Skeletal muscle tissue (tissue), 4 donors: Measurements from ENCODE around the gene CYP11A1. TPM values are rescaled to one million over a fixed set of nuclear protein-coding genes. Genes with fewer than 3 reads are reported as not detected.

Experiments
- H3K27ac ChIP-seq: one replicate; pipeline ENCODE4 v1.7.0; 2013; ENCODE audit warnings: mild to moderate bottlenecking, low read depth, low read length, inconsistent platforms
- H3K27me3 ChIP-seq, 3 donors: one replicate each; pipeline ENCODE4 v1.7.0; 2013; ENCODE audit warnings: low read length in 3 of 3; ENCODE audit not compliant: control insufficient read depth in 3 of 3, insufficient read depth in 3 of 3
- H3K36me3 ChIP-seq, 3 donors: one replicate each; pipeline ENCODE4 v1.7.0; 2013; ENCODE audit warnings: low read length in 3 of 3; ENCODE audit not compliant: control insufficient read depth in 3 of 3, insufficient read depth in 3 of 3
- H3K4me1 ChIP-seq, 3 donors: one replicate each; pipeline ENCODE4 v1.7.0; 2013; ENCODE audit warnings: low read length in 3 of 3, mild to moderate bottlenecking in 3 of 3; ENCODE audit not compliant: control insufficient read depth in 3 of 3, insufficient read depth in 3 of 3
- H3K4me3 ChIP-seq, 3 donors: one replicate each; pipeline ENCODE4 v1.7.0; 2013; ENCODE audit warnings: low read length in 3 of 3
- H3K9ac ChIP-seq, 3 donors: one replicate each; pipeline ENCODE4 v1.7.0; 2013; ENCODE audit warnings: low read length in 3 of 3, mild to moderate bottlenecking in 3 of 3, moderate library complexity in 2 of 3, low read depth in 1 of 3
- H3K9me3 ChIP-seq, 3 donors: one replicate each; pipeline ENCODE4 v1.7.0; 2013; ENCODE audit warnings: low read length in 3 of 3; ENCODE audit not compliant: control insufficient read depth in 3 of 3
- total RNA-seq: library from RNA; depleted of rRNA; stranded (reverse); fragments of >200 nt; gene quantifications from one replicate; pipeline ENCODE4 v1.2.3, GENCODE V29; 2014
- donor health status: Osteomylitis.

The CYP11A1 gene
- total RNA-seq, 1 donor from 2014 or later: 0.52 TPM

DNA sequence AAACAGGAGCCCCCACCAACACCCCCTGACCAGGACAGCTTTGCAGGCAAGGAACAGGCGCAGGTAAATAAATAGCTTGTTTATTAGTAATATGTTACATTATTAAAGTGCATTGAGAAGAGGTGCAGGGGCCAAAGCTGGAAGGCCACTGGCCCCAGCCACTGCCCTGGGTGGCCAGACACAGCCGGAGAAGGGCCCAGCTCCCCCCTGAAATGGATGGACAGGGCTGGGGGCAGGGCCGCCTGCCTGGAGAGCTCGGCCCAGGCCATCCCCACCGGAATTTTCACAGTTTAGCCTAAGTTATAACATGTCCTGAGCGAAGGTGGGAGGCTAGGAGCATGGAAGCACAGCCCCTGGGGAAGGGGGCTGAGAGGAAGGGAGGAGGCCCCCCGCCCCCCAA lies 41.8 kb upstream of the CYP11A1 start:
- peaks cover 0 to 5% (median 3%) of the 10 kb centered on the region in 3 donors for H3K27me3 ChIP-seq
- no peak overlapping the region for H3K27ac ChIP-seq
- no peak overlapping the region for H3K9ac ChIP-seq
- no peaks in the 10 kb centered on the region for H3K36me3 ChIP-seq
- no peaks in the 10 kb centered on the region for H3K9me3 ChIP-seq
- no peak overlapping the region for H3K4me3 ChIP-seq
- H3K4me1 ChIP-seq: no peaks in the 10 kb centered on the region

DNA sequence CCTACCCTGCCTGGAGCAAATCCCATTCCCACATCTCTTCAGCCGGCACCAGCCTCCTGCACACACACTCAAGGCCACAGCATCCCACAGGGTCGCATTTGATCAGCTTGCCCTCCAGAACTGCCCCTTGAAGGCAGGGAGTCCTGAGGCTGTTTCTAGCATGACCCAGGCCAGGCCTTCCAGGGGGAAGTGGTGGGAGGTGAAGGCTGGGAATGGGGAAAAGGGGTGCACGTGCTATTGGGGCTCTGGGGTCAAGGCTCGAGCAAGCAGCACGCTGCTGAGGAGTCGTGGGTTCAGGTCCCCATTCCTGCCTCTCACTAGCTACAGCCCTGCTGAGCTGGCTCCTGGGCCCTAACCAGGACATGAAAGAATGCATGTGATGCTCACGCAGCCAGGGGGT lies 41.4 kb upstream of the CYP11A1 start:
- H3K9ac ChIP-seq: no peak overlapping the region
- H3K27me3 ChIP-seq: peaks cover 0 to 5% (median 3%) of the 10 kb centered on the region in 3 donors

DNA sequence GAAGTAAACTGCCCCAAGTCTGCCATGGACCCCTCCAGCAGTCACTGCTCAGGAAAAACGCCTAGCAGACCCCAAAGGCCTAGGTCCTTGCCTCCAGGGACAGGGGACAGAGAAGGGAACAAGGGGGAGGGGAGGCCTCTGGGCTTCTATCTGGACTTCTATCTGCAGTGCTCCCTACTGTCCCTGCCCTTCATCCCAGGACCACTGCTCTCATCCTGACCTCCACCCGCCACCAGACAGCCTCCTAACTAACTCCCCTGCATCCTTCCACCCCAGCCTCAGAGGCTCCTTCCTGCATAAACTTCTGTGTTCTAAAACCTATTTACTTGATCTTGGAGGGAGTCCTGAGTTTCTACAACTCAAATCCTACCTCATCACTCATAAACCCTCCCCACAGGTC lies 40.9 kb upstream of the CYP11A1 start:
- no peak overlapping the region for H3K9ac ChIP-seq
- H3K27me3 ChIP-seq: peaks cover 0 to 5% (median 3%) of the 10 kb centered on the region in 3 donors
- peaks cover 0 to 4% (median 3%) of the 10 kb centered on the region in 3 donors for H3K4me1 ChIP-seq
- H3K4me3 ChIP-seq: no peak overlapping the region
- no peaks in the 10 kb centered on the region for H3K36me3 ChIP-seq
- no peaks in the 10 kb centered on the region for H3K9me3 ChIP-seq
- H3K27ac ChIP-seq: no peak overlapping the region

More for the DNA sequence above, 41.4 kb upstream of the CYP11A1 start:
- no peaks in the 10 kb centered on the region for H3K4me1 ChIP-seq
- no peak overlapping the region for H3K27ac ChIP-seq
- H3K9me3 ChIP-seq: no peaks in the 10 kb centered on the region
- H3K4me3 ChIP-seq: no peak overlapping the region
- no peaks in the 10 kb centered on the region for H3K36me3 ChIP-seq

DNA sequence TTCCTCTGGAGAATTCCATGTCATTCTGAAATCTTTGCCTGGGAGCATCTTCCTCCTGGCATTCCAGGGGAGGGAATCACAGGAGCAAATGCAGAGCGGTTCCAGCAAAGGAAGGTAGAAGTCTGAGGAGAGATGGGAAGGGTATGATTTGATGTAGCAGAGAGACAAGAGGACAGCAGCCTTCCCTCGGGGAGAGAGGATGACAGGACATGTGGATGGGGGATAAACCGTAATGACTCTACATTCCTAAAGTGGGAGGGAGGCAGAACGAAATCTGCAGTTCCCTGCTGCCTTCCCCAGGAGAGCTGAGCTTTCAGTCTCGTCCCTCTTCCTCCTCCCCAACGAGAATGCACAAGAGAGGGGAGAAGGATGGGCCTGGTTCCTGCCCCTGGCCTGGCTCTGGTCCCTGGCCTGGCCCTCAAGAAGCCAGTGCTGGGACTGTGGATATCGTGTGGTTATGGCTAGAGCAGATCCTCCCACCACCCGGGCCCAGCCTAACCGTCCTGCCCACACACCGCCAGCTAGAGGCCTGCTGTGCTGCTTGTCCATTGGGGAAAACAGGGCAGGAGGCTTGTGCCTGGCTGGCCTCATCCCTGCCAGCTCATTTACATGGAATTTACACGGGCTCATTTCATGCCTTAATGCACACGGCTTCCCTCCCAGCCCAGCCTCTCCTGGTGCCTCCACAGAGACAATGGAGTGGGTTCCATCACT lies 39.7 kb upstream of the CYP11A1 start:
- H3K27me3 ChIP-seq: peaks cover under 1 to 5% (median 3%) of the 10 kb centered on the region in 3 donors
- no peak overlapping the region for H3K9ac ChIP-seq
- H3K4me3 ChIP-seq: no peak overlapping the region
- H3K4me1 ChIP-seq: peaks cover 3 to 15% (median 5%) of the 10 kb centered on the region in 3 donors
- H3K36me3 ChIP-seq: no peaks in the 10 kb centered on the region
- H3K9me3 ChIP-seq: no peaks in the 10 kb centered on the region
- no peak overlapping the region for H3K27ac ChIP-seq

DNA sequence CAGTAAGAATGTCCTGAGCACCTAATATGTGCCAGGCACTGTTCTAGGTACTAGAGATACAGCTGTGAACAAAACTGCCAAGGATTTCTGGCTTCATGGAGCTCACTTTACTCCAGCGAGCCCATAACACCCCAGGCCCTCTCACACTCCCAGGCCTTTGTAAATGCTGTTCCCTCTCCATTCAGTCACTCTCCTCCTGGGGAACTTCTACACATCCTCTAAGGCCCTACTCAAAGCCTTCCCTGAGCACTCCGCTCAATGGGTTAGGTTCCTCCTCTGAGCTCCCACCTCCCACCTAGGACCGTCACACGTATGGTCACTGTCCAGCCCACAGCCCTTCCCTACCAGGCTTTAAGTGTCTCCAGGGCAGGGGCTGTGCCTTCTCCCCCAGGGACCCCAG lies 39.1 kb upstream of the CYP11A1 start:
- Histone ChIP-seq H3K27me3 (peaks cover 3 to 5% (median 3%) of the 10 kb centered on the region in 3 donors), H3K9ac (no peak overlapping the region), H3K9me3 (no peaks in the 10 kb centered on the region), H3K4me1 (peaks cover 3 to 15% (median 7%) of the 10 kb centered on the region in 3 donors), H3K36me3 (no peaks in the 10 kb centered on the region), H3K4me3 (no peak overlapping the region), H3K27ac (no peak overlapping the region)

DNA sequence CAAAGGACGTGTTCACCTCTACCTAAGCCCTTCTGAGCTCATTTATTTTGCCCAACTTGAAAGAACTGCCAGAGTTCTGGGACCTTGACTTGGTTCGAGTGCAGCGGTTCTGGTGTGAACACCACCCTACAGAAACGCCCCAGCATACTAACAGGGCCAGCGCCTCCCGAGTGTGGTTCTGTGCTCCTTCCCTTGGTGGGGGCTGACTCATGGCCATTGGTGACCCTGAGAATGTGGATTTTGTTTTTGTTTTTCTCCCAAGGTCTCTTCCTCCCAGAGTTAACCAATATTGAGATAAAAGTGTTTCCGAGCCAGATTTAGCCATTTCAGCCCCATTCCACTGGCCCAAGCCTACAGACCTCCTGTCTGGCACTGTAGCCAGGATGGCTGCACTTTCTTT lies 38.4 kb upstream of the CYP11A1 start:
- peaks cover 3 to 9% (median 8%) of the 10 kb centered on the region in 3 donors for H3K27me3 ChIP-seq

DNA sequence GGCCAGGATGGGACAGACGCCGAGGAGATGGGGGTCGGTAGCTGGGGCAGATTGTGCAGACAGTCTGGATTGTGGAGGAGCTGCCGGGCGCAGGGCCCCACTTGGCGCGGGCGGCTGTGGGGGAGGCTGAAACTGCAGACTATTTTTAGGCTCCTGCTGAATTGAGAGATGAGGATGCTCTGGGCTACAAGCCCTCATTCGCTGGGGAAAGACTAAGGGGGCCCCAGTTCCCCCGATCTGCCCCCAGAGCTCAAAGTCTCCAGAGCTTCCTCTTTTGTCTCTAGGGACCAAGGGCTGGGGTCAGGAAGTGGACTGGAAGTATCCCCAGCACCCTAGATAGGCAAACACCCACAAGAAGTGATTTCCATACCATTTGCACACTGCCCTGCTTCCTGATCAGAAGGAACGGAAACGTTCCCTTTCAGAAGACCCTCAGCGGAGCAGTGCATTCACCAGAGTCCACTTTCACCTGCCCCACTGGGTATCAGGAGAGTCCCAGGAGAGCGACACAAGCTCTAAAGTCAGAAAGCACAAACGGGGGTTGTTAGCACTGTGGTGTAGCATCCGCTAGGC lies 36.6 kb upstream of the CYP11A1 start:
- no peak overlapping the region for H3K27ac ChIP-seq
- no peak overlapping the region for H3K4me3 ChIP-seq
- H3K27me3 ChIP-seq: peaks cover 3 to 14% (median 8%) of the 10 kb centered on the region in 3 donors
- H3K9ac ChIP-seq: no peak overlapping the region
- H3K4me1 ChIP-seq: peaks cover 3 to 20% (median 13%) of the 10 kb centered on the region in 3 donors
- H3K36me3 ChIP-seq: no peaks in the 10 kb centered on the region
- H3K9me3 ChIP-seq: no peaks in the 10 kb centered on the region

More for the DNA sequence above, 38.4 kb upstream of the CYP11A1 start:
- Histone ChIP-seq H3K9me3 (no peaks in the 10 kb centered on the region), H3K9ac (no peak overlapping the region), H3K36me3 (no peaks in the 10 kb centered on the region), H3K27ac (no peak overlapping the region), H3K4me1 (peaks cover 3 to 20% (median 13%) of the 10 kb centered on the region in 3 donors), H3K4me3 (no peak overlapping the region)

DNA sequence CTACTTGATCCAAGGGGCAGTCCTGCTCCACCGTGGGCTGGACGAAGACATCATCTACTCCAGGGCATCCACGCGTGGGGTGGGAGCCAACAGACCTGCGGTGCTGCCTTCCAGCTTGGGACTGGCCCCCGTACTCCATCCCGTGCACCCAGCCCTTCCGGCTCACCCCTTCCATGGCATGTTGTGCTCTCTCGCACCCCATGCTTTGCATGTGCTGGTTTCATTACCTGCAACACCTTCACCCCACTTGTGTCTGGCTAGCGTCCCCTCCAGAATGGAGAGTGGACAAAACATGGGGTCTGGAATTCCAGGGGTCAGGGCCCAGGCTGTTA lies 36.1 kb upstream of the CYP11A1 start:
- H3K9me3 ChIP-seq: no peaks in the 10 kb centered on the region
- H3K4me3 ChIP-seq: no peak overlapping the region
- H3K36me3 ChIP-seq: no peaks in the 10 kb centered on the region
- peaks cover 3 to 20% (median 13%) of the 10 kb centered on the region in 3 donors for H3K4me1 ChIP-seq
- no peak overlapping the region for H3K9ac ChIP-seq
- peaks cover 3 to 14% (median 8%) of the 10 kb centered on the region in 3 donors for H3K27me3 ChIP-seq
- no peak overlapping the region for H3K27ac ChIP-seq

DNA sequence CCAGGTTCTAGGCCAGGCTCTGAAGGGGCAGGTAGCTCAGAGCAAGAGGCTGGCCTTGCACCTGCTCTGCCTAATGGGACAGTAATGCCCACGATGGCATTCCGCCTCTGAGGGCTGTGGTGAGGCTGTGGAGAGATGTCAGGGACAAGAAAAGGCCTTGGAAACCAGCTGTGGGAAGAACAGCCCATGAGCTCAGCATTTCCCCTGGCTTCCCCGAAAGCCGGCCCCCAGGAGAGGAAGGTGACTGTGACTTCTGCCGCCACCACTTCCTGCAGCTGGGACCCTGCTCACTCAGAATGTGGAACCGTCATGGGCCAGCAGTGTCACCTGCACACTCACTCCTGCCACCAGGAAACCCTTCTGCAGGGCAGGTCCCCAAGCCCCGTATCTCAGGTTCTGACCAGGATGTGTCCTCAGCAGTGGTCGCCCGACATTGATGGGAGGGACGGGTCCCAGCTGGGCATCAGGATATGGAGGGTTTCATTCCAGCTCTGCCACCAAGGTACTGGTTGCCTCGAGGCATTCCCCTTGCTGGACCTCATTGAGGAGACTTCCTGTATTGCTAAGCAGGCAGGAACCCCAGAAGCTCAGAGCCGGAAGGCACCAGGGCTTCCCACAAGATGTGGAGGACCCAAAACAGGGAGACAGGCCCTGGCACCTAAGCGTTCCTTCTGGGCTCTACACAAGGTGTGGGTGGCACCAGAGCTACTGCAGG lies 35.6 kb upstream of the CYP11A1 start:
- no peaks in the 10 kb centered on the region for H3K36me3 ChIP-seq
- H3K9ac ChIP-seq: no peak overlapping the region
- H3K4me3 ChIP-seq: no peak overlapping the region
- H3K27me3 ChIP-seq: peaks cover 3 to 14% (median 11%) of the 10 kb centered on the region in 3 donors
- H3K27ac ChIP-seq: no peak overlapping the region
- peaks cover 3 to 20% (median 13%) of the 10 kb centered on the region in 3 donors for H3K4me1 ChIP-seq
- no peaks in the 10 kb centered on the region for H3K9me3 ChIP-seq

DNA sequence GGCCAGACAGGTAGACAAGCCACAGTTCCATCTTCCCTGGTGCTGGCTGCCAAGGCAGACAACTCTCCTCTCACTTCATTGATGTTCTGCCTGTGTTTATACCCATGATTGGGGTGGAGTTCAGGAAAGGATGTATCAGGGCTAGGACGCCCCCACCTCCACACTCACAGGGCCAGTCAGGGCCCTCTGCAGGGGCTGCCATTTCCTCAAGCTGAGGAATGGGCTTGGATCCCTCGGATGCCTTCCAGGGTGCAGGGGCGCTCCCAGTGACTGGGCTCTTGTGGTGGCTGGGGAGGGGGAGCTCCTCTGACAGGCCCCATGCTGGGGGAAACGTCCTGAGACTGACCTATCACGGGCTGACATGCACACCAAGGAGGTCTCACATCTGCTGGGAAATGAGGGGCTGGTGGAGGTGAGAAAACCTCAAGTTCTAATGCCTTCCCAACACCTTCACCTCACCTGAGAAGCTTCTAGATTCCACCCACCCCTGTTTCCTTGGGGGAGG lies 34.9 kb upstream of the CYP11A1 start:
- Histone ChIP-seq H3K4me3 (no peak overlapping the region), H3K9ac (no peak overlapping the region), H3K27me3 (peaks cover 3 to 15% (median 14%) of the 10 kb centered on the region in 3 donors), H3K27ac (no peak overlapping the region), H3K4me1 (peaks cover 3 to 20% (median 13%) of the 10 kb centered on the region in 3 donors), H3K9me3 (no peaks in the 10 kb centered on the region), H3K36me3 (no peaks in the 10 kb centered on the region)
